C4-2B (cell line): ENCODE data around the gene JMJD8.

Source experiments
- H3K27ac ChIP-seq: fragments of 450-650 bp; 2 replicates; pipeline ENCODE4 v1.5.1; 2017
- CTCF ChIP-seq: fragments of 450-650 bp; conservative IDR thresholded peaks from 2 replicates; pipeline ENCODE4 v1.5.1; 2017; ENCODE audit warnings: mild to moderate bottlenecking
- ZFX ChIP-seq: fragments of 450-650 bp; IDR thresholded peaks from 2 replicates; pipeline ENCODE4 v1.6.1; 2017

The JMJD8 gene

GRCh38 chr16:728890-729744 lies 45.0 kb upstream of the JMJD8 start:
- no peak for TF ChIP-seq ZFX
- no peak; the same call in 1 of the 2 replicates for TF ChIP-seq CTCF
- H3K27ac ChIP-seq: peak overlapping the region; percentile 100

- H3K27ac ChIP-seq: peak overlapping the region; percentile 100
- TF ChIP-seq ZFX: no peak
- no peak for TF ChIP-seq CTCF
Observed at GRCh38 chr16:728131-728889, 44.2 kb upstream of the JMJD8 start.

- peak overlapping the region; percentile 100 for H3K27ac ChIP-seq
- TF ChIP-seq CTCF (no peak), ZFX (peak; percentile 45; the same call in 1 of the 2 replicates)
Observed at GRCh38 chr16:727291-727977, 43.3 kb upstream of the JMJD8 start.

- H3K27ac ChIP-seq: peak within 1 kb of the TSS; percentile 100
- no peak for TF ChIP-seq CTCF
- 0 out of 2 replicates have a peak, but pooled peaks have one; percentile 29 for TF ChIP-seq ZFX
Observed at GRCh38 chr16:726438-727290, 42.5 kb upstream of the JMJD8 start, which contains the start of the genes CCDC78 and HAGHL. TSS of gene CCDC78 (minus strand) at chr16:726443. CDS start at chr16:726367, 76 bp downstream. TSS of gene HAGHL (plus strand) at chr16:727106. CDS start at chr16:727510, 404 bp downstream.

- TF ChIP-seq CTCF: no peak
- TF ChIP-seq ZFX: no peak; the same call in 1 of the 2 replicates
- peak overlapping the region; percentile 100 for H3K27ac ChIP-seq
Observed at GRCh38 chr16:726188-726437, 42.0 kb upstream of the JMJD8 start.

- no peak for TF ChIP-seq CTCF
- TF ChIP-seq ZFX: no peak
- peak overlapping the region; percentile 100 for H3K27ac ChIP-seq
Observed at GRCh38 chr16:725463-726187, 41.5 kb upstream of the JMJD8 start.
